CD14-positive monocyte (primary cell): Measurements from ENCODE around the gene RPS27L. TPM values are rescaled to one million over a fixed set of nuclear protein-coding genes. Genes with fewer than 3 reads are reported as not detected.
A peak's percentile ranks its signal among the peaks of the same experiment; 100 is the strongest.

Experiments
- DNase-seq, 3 donors: peaks; one replicate each; pipeline ENCODE4 v3.0.0-alpha.2; 2011 to 2022
- H2AFZ ChIP-seq: 2 replicates; pipeline ENCODE4 v1.6.0; 2012; ENCODE audit warnings: mild to moderate bottlenecking, low read depth, low read length, inconsistent platforms; ENCODE audit not compliant: insufficient read depth, poor library complexity, severe bottlenecking
- H3K27ac ChIP-seq, 2 donors: 1 replicate in 1 of 2; 2 replicates in 1 of 2; pipeline ENCODE4 v1.5.1; 2012 to 2013; ENCODE audit warnings: low read length in 2 of 2, control low read depth in 1 of 2, inconsistent platforms in 1 of 2, low read depth in 1 of 2, mild to moderate bottlenecking in 1 of 2
- H3K27me3 ChIP-seq, 2 donors: one replicate each; pipeline versions ENCODE4 v1.6.0 to v1.6.1; 2011 to 2013; ENCODE audit warnings: low read length in 2 of 2; ENCODE audit not compliant: control insufficient read depth in 2 of 2, insufficient read depth in 2 of 2
- H3K36me3 ChIP-seq, 2 donors: replicated peaks in 1 of 2; 1 replicate in 1 of 2; 2 replicates in 1 of 2; pipeline versions ENCODE4 v1.5.1 to v1.6.1; 2012 to 2013; ENCODE audit warnings: low read length in 2 of 2, control low read depth in 1 of 2, inconsistent platforms in 1 of 2, mild to moderate bottlenecking in 1 of 2; ENCODE audit not compliant: insufficient read depth in 2 of 2, control insufficient read depth in 1 of 2
- H3K4me1 ChIP-seq, 2 donors: 1 replicate in 1 of 2; 2 replicates in 1 of 2; pipeline versions ENCODE4 v1.5.1 to v1.6.1; 2012 to 2013; ENCODE audit warnings: low read length in 2 of 2, control low read depth in 1 of 2, inconsistent platforms in 1 of 2, mild to moderate bottlenecking in 1 of 2, moderate library complexity in 1 of 2; ENCODE audit not compliant: insufficient read depth in 2 of 2, control insufficient read depth in 1 of 2
- H3K4me2 ChIP-seq: replicated peaks from 2 replicates; pipeline ENCODE3; 2012; ENCODE audit warnings: low read length, moderate library complexity, mild to moderate bottlenecking; ENCODE audit not compliant: poor library complexity, severe bottlenecking; ENCODE audit errors: extremely low read depth
- H3K4me3 ChIP-seq, 3 experiments: fragments of 200-600 bp in 1 of 3; sonication (generic) in 1 of 3; replicated peaks in 1 of 3; 1 replicate in 2 of 3; 2 replicates in 1 of 3; pipeline ENCODE4 v1.5.1; 2011 to 2013; ENCODE audit warnings: low read length in 3 of 3, mild to moderate bottlenecking in 3 of 3, control low read depth in 2 of 3, low read depth in 2 of 3, inconsistent platforms in 1 of 3, moderate library complexity in 1 of 3
- H3K79me2 ChIP-seq: 2 replicates; pipeline ENCODE4 v1.6.0; 2012; ENCODE audit warnings: mild to moderate bottlenecking, control low read depth, inconsistent platforms, low read length, moderate library complexity; ENCODE audit not compliant: insufficient read depth
- H3K9ac ChIP-seq: 2 replicates; pipeline ENCODE4 v1.6.0; 2017; ENCODE audit warnings: low read length, mild to moderate bottlenecking; ENCODE audit not compliant: insufficient read depth, poor library complexity, severe bottlenecking
- H3K9me3 ChIP-seq, 2 donors: replicated peaks in 1 of 2; 1 replicate in 1 of 2; 2 replicates in 1 of 2; pipeline versions ENCODE4 v1.5.1 to v1.6.1; 2012 to 2013; ENCODE audit warnings: low read length in 2 of 2, control low read depth in 1 of 2; ENCODE audit not compliant: control insufficient read depth in 1 of 2, insufficient read depth in 1 of 2
- H4K20me1 ChIP-seq: 2 replicates; pipeline ENCODE4 v1.6.0; 2012; ENCODE audit warnings: mild to moderate bottlenecking, low read length, control low read depth, moderate library complexity; ENCODE audit not compliant: insufficient read depth
- H3K27ac Mint-ChIP-seq, 7 donors: one replicate each; pipeline ENCODE4 v1.8.0; 2020; ENCODE audit warnings: mild to moderate bottlenecking in 7 of 7, mixed read lengths in 7 of 7, moderate library complexity in 6 of 7, inconsistent platforms in 2 of 7
- H3K27me3 Mint-ChIP-seq, 3 donors: one replicate each; pipeline ENCODE4 v1.8.0; 2021 to 2022; ENCODE audit warnings: low read depth in 3 of 3, mild to moderate bottlenecking in 3 of 3, mixed read lengths in 3 of 3, moderate library complexity in 3 of 3, inconsistent platforms in 1 of 3
- H3K36me3 Mint-ChIP-seq, 2 donors: one replicate each; pipeline ENCODE4 v1.8.0; 2020; ENCODE audit warnings: mixed read lengths in 2 of 2, inconsistent platforms in 1 of 2, mild to moderate bottlenecking in 1 of 2
- H3K4me1 Mint-ChIP-seq: one replicate; pipeline ENCODE4 v1.8.0; 2020; ENCODE audit warnings: mild to moderate bottlenecking, mixed read lengths
- H3K4me3 Mint-ChIP-seq, 2 donors: one replicate each; pipeline ENCODE4 v1.8.0; 2020; ENCODE audit warnings: mild to moderate bottlenecking in 2 of 2, mixed read lengths in 2 of 2, moderate library complexity in 1 of 2
- H3K9me3 Mint-ChIP-seq, 7 donors: one replicate each; pipeline ENCODE4 v1.8.0; 2020 to 2022; ENCODE audit warnings: mixed read lengths in 7 of 7, mild to moderate bottlenecking in 6 of 7, moderate library complexity in 6 of 7, inconsistent platforms in 2 of 7
- WGBS: methylation state at CpG from one replicate; pipeline ENCODE4 v1.1.5; 2013; ENCODE audit warnings: missing lambda C conversion rate; ENCODE audit not compliant: insufficient coverage; 5-methylcytosine and 5-hydroxymethylcytosine counted together
- intact Hi-C, 2 donors: fragments of 100-400 bp; cut with micrococcal nuclease; formaldehyde crosslinking; loops; one replicate each; pipeline versions ENCODE4 v1.15.0 to v1.15.1; 2023
- polyA plus RNA-seq, 3 donors: library from polyadenylated mRNA; depleted of rRNA in 1 of 3; unstranded in 2 of 3; stranded (reverse) in 1 of 3; fragments of 300-500 nt in 2 of 3; fragments of >200 nt in 1 of 3; fragmentation: Illumina TruSeq in 2 of 3; gene quantifications; 1 replicate in 2 of 3; 2 replicates in 1 of 3; pipeline ENCODE4 v1.2.3, GENCODE V29; 2012 to 2021
- TF ChIP-seq, protein P1 (sequence below): fragments of 200-600 bp; IDR thresholded peaks from one replicate; pipeline ENCODE4 v1.8.0; 2022; ENCODE audit warnings: antibody characterized with exemption, mild to moderate bottlenecking

Gene RPS27L
- polyA plus RNA-seq, 3 donors: 16.1 to 196 (median 178) TPM

DNA sequence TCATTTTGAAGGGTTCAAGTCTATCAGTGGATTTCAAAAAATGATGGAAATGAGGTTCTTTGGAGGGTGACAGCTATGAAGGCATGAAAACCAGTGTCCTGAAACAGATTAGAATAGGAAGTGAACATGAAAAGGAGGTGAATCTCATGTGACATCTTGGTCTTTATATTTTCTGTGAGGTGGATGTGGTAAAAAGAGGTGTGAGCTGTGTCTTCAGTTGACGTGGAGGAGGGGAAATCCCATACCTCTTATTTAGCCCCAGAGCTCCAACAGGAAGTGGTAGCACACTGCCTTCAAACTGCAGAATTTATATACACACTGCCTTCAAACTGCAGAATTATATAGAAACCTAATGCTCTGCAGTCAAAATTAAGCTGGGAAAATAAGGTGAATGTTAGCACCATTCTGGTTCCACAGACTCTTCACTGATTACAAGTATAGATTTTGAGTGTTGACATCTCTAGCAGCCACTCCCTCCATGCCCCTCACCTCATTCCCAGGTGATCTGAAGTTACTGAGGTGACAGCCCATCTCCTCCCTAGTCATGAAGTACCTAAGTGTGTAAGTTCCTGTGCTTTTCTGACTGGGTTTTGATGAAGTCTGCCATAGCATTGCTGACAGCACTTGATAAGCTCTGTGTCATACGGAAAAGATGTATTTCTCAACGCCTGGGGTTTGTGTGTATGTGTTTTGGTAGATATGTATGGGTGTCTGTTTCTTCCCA lies 34.8 kb upstream of the RPS27L start:
- Histone ChIP-seq H3K9ac (no peak overlapping the region), H3K36me3 (no peaks in the 10 kb centered on the region), H3K4me3 (peak overlapping the region in 2 of 3 experiments; percentile 96 to 99), H3K27me3 (no peaks in the 10 kb centered on the region), H3K9me3 (no peaks in the 10 kb centered on the region), H2AFZ (no peak overlapping the region), H3K79me2 (peaks cover 78% of the 10 kb centered on the region), H3K27ac (peak overlapping the region; percentile 28 to 93), H3K4me1 (peaks cover 68 to 75% of the 10 kb centered on the region in 2 donors), H4K20me1 (peaks cover 65% of the 10 kb centered on the region), H3K4me2 (peak overlapping the region; percentile 98)
- H3K4me1 Mint-ChIP-seq: peaks cover 74% of the 10 kb centered on the region
- DNase-seq: peak; percentile 59 to 79 (median 73)
- peaks cover 0 to 3% (median 0%) of the 10 kb centered on the region in 3 donors for H3K27me3 Mint-ChIP-seq
- H3K36me3 Mint-ChIP-seq: peaks cover 7 to 8% of the 10 kb centered on the region in 2 donors
- peak overlapping the region; percentile 80 to 100 for H3K4me3 Mint-ChIP-seq
- TF ChIP-seq, protein P1, sequence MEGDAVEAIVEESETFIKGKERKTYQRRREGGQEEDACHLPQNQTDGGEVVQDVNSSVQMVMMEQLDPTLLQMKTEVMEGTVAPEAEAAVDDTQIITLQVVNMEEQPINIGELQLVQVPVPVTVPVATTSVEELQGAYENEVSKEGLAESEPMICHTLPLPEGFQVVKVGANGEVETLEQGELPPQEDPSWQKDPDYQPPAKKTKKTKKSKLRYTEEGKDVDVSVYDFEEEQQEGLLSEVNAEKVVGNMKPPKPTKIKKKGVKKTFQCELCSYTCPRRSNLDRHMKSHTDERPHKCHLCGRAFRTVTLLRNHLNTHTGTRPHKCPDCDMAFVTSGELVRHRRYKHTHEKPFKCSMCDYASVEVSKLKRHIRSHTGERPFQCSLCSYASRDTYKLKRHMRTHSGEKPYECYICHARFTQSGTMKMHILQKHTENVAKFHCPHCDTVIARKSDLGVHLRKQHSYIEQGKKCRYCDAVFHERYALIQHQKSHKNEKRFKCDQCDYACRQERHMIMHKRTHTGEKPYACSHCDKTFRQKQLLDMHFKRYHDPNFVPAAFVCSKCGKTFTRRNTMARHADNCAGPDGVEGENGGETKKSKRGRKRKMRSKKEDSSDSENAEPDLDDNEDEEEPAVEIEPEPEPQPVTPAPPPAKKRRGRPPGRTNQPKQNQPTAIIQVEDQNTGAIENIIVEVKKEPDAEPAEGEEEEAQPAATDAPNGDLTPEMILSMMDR: no peak
- 0% methylated on average over 2 of the region's 3 CpGs for WGBS
- intact Hi-C loops: loop anchor here (2.0 to 10.0 kb wide), 5 partner anchors 35 to 313 kb away; partner anchors contain the start of genes LACTB (in 1 of the 2), RPS27L (in 1 of the 2) and USP3 (in 1 of the 2)
- H3K9me3 Mint-ChIP-seq: peaks cover 0 to 2% (median 0%) of the 10 kb centered on the region in 7 donors
- peak overlapping the region; percentile 90 to 100 (median 96) for H3K27ac Mint-ChIP-seq

DNA sequence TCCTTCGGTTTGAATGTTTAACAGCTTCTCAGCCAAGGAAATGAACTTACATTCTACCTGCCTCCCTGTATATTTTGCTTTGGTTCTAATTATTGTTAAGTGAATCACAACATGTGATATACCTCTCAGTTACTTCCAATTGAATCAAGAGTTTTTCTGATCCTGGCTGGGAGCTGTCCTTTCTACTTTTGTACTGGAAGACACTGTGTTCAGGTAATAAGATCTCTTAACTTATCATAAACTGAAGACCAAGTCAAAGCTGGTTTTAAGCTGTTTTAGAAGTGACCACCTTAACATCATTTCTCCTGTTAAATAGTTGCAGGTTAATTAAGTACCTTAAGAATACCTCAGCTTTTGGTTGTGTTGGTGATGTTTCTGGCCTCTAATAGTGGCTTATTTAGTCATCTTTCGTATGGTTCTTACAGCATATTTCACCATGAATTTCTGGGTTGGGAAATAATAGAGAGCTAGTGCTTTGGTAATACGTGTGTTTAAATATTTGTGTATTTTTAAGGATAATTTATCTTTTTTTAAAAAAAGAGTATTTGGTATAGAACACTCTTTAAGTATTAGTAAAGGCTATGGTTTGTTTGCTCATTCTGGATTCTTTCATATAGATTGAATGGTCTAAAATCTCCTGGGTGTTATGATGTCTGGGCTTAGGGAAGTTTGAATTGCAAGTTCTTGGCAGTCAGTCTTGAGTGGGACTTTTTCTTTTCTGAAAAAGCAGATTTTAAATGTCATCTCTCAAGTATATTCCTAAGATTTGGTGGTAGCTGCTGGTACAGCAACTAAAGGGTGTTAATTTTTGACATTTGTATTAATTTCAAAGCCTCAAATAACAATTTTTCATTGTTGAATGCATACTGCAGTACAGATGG lies 33.7 kb upstream of the RPS27L start:
- Histone ChIP-seq H3K27me3 (no peaks in the 10 kb centered on the region), H3K4me1 (peaks cover 60 to 67% of the 10 kb centered on the region in 2 donors)
- H3K27ac Mint-ChIP-seq: peak overlapping the region; percentile 93 to 100 (median 96)

More for the DNA sequence above, 33.7 kb upstream of the RPS27L start:
- TF ChIP-seq, protein P1: no peak
- Histone ChIP-seq H3K27ac (peak overlapping the region; percentile 92 to 93), H3K36me3 (no peaks in the 10 kb centered on the region), H3K9ac (peak overlapping the region; percentile 89), H2AFZ (no peak overlapping the region), H3K9me3 (no peaks in the 10 kb centered on the region), H4K20me1 (peaks cover 55% of the 10 kb centered on the region), H3K79me2 (peaks cover 67% of the 10 kb centered on the region), H3K4me3 (peak overlapping the region; percentile 93 to 99 (median 96)), H3K4me2 (peak overlapping the region; percentile 98)
- Mint-ChIP-seq H3K36me3 (peaks cover 7 to 8% of the 10 kb centered on the region in 2 donors), H3K4me3 (peak overlapping the region; percentile 96 to 100), H3K4me1 (peaks cover 64% of the 10 kb centered on the region), H3K9me3 (peaks cover 0 to 2% (median 0%) of the 10 kb centered on the region in 7 donors), H3K27me3 (peaks cover 0 to 3% (median 2%) of the 10 kb centered on the region in 3 donors)
- no CpG with 5 or more reads among the region's 3 CpGs for WGBS
- peak; percentile 40 to 73 (median 66) for DNase-seq
- intact Hi-C loops: loop anchor here (2.0 to 10.0 kb wide), 5 partner anchors 34 to 314 kb away; partner anchors contain the start of genes LACTB (in 1 of the 2), RPS27L (in 1 of the 2) and USP3 (in 1 of the 2)
